HG03565 (cell line): ENCODE measurements around the gene B9D1.
"Not testable (repeated sequence)": the region's sequence is repeated elsewhere in the genome, so short reads cannot be mapped to it uniquely, and the experiment has no call there.

Source experiments
- ATAC-seq: cut with Tn5 transposase; IDR thresholded peaks from one replicate; pipeline ENCODE4 v1.9.1; 2021; ENCODE audit warnings: mild to moderate bottlenecking, moderate library complexity; ENCODE audit not compliant: unreplicated experiment

Gene B9D1

DNA sequence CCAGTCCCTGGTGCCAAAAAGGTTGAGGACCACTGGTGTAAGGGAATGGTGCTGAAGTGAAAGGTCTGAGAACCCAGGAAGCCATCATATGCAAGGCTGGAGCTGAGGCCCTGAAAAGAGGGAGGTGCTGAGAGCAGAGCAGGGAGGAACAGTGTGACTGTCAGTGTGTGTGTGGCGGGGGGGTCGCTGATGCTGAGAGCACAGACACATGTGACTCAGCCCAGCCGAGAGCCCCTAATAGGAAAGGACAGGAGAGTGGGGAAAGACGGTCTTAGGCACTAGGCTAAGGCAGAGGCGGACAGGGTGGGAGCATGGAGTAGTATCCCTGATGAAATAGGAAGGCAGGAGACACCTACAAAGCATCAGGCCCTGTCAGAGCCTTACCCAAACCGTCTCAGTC is 1.2 kb downstream of the B9D1 start:
- no peak for ATAC-seq

DNA sequence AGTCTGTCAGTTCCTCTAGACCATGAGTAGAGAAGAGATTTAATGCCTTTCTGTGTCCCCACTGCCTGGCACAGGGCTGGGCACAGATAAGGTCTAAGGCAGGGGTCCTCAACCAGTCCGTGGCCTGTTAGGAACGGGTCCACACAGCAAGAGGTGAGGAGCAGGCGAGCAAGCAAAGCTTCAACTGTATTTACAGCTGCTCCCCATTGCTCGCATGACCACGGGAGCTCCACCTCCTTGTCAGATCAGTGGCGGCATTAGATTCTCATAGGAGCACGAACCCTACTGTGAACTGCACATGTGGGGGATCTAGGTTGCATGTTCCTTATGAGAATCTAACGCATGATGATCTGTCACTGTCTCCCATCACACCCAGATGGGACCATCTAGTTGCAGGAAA is 1.8 kb downstream of the B9D1 start:
- no peak for ATAC-seq

DNA sequence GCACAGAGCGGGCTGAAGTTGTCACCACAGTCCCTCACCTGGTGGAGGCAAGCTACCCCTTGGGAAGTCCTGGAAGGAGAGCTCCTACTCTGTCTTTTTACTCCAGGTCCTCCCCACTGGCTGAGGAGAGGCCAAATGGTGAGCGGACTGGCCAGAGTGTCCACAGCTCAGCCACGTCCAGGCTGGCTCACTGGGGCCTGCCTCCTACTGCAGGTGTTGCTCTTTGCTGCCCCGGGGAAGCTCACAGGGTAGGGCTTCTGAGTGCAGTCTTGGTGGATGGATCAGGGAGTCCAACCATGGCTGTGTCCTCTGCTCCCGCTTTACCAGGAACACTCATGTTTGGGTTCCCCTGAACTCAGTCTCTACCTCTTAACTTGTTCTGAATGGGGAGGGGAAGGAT is 2.7 kb downstream of the B9D1 start:
- ATAC-seq, result no peak

DNA sequence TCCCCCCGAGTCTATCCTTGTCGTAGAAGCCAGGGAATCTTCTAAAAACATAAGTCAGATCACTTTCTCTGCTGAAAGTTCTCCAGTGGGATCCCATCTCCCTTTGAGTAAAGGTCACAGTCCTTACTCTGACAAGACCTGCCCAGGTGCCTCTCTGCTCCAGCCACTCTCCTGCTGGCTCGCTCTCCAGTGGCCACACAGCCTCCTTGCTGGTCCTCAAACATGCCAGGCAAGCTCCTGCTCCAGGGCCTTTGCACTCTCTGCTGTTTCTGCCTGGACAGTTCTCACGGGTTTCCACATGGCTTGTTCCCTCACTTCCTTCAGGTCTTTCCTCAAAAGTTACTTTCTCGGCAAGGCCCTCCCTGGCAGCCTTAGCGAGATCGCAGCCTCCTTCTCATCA is 3.4 kb downstream of the B9D1 start:
- no peak for ATAC-seq

DNA sequence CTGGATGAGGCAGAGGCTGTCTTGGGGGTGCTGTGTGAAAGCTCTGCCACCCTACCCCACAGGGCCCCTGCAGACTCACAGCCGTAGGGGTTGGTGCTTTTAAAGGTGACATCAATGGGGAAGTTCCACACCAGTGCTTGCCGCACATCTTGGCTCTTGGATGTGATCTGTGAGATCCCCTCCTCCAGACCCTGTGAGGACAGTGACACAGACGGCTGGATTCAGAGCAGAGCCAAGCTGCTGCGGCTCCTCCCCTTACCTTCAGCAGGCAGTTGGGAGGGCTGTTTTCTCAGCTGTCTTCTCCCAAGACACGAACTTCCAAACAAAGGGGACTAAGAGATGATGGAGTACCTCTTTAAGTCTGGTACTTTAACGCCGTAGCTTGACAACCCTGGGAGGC is 4.8 kb downstream of the B9D1 start:
- ATAC-seq, result no peak

DNA sequence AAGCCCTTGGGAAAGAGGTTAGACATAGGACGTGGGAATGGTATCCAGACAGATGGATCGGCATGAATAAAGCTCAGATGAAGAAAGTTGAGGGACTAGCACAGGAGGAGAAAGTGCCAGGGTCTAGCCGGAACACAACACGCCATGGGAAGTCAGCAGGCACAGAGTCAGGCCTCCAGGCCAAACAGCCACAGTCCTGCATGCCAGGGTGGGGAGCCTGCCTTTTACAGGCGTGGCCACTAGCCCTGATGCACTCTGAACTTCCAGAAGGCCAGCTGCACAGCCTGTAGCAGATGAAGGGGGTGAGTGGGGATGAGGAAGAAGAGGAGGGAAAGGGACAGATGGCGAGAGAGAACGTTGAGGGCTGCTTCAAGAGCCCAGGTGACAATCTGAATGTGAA is 5.2 kb downstream of the B9D1 start:
- no peak for ATAC-seq

DNA sequence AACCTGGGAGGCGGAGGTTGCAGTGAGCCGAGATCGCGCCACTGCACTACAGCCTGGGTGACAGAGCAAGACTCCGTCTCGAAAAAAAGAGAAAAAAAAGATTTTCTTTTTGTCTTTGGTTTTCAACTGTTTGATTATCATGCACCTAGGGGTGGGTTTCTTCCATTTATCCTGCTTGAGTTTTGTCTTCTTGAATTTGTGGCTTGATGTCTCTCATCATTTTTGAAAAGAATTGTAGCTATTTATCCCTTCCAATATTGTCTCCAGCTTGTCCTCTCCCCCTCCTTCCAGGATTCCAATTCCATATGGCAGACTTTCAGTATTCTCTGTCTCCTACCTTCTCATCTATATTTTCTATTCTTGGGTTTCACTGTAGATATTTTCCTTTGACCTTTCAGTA is 7.8 kb downstream of the B9D1 start:
- no peak for ATAC-seq

DNA sequence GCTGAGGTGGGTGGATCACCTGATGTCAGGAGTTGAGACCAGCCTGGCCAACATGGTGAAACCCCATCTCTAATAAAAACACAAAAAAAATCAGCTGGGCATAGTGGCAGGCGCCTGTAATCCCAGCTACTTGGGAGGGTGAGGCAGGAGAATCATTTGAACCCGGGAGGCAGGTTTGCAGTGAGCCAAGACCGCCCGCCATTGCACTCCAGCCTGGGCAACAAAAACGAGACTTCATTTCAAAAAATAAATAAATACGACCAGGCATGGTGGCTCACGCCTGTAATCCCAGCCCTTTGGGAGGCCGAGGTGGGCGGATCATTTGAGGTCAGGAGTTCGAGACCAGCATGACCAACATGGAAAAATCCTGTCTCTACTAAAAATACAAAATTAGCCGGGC is 9.1 kb downstream of the B9D1 start:
- ATAC-seq, result not testable (repeated sequence)

DNA sequence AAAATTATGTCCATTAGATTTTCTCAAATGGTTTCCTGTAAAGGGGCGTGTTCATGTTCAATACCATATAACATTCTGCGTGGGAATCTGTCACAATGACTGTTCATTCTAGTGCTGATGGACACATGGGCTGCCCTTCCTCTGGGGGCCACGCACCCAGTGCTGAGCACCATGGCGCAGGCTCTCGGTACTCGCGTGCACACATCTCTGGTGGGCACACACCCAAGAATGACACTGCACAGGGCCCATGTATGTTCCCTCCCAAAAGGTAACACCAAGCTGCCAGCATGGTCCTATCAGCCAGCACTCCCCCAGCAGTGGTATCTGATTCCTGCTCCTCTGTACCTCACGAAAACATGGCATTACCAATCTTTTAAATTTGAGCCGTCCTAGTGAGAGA is 13.7 kb downstream of the B9D1 start:
- ATAC-seq, result no peak

DNA sequence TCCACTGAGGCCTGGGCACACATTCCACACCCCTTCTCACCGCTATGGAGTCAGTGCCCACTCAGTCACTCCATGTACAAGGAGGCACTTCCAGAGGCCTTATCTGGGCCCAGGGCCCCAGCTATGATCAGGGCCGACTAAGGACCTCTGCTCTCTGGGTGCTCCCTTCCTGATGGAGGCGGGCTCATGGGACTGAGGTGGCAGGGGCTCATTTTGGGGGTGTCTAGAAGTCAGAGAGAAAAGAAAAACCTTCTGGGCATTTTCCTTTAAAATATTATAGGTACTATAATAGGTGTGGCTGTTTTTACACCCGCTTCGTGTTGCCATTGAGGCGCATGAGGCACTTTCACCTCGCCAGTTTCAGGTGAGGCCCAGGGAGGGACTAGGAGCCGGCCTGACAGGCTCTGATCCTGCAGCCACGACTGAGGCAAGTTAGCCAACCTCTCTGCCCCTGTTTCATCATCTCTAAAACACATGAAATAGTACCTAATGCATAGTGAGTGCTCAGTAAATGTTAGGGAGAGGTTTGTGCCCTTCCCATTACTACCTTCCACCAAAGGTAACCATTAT is 14.4 kb downstream of the B9D1 start:
- no peak for ATAC-seq

DNA sequence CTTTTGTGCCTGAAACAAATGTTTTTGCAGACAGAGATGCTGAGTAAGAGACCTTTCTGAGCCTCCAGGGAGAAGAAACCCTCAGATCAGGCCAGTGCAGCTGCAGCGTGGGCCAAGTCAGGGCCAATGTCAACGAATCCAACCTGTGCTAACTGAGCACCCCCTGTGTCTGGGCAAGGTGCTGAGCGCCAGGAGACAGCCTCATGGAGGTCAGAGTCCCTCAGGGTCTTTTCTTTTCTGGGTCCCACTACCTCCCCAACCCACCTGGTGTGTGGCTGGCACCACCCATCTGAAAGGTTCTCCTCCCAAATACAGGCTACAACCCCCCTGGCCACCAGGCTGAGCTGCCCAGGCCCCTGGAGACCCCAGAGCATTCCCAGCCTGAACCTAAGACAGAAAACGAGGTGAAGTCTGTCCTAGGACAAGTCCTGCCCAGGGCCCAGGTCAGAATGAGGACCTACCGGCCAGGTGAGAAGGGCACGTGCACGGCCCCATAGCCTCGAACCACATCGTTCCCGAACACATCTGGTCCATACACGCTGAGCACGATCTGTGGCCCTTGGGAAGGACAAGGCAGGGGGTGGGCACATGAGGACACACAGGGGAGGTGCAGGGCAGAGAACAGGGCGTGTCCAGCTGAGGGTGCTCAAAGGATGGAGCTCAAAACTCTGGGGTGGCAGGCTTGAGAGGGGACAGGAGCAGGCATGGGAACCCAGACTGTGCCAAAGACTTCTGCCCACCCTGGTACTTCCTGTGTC is 15.0 kb downstream of the B9D1 start:
- ATAC-seq, result no peak

DNA sequence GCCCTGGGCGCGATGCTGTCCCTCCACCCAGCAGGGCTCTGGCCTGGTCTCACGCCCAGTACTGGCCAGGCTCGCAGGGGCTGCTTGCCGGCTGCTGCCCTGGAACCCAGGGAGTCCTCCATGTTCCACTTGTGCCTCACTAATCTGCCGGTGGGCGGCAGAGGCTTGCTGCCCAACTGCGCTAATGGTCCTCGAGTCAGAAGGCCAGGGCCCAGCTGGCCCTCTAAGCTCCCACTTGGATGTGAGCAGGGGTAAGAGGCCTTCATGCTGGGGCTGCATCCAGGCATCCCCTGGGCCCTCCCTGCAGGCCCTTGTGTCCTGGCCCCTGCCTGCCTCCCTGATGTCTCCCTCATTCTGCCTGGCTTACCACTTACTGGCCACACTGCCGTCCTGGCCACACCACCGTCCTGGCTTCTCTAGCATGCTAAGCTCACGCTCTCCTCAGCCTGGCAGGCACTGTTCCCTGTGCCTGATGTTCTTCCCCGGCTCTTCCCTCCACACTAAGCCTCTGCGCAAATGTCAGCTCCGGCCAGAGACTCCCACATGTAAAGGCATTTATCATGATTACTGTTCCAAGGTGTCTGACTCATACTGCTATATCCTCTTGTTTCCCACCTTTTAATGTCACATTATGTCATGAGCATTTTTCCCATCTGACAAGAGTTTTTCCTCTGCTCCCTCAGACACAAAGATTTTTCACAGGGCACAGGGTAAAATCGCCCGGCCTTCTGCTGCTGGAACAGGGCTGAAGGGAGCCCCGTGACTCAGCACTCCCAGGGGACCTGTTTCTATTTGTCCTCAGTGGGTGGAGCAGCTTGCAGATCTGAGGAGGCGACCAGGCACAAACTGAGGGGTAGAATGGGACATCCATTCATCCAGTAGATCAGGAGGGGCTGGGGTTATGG is 15.9 kb downstream of the B9D1 start:
- ATAC-seq, result no peak

DNA sequence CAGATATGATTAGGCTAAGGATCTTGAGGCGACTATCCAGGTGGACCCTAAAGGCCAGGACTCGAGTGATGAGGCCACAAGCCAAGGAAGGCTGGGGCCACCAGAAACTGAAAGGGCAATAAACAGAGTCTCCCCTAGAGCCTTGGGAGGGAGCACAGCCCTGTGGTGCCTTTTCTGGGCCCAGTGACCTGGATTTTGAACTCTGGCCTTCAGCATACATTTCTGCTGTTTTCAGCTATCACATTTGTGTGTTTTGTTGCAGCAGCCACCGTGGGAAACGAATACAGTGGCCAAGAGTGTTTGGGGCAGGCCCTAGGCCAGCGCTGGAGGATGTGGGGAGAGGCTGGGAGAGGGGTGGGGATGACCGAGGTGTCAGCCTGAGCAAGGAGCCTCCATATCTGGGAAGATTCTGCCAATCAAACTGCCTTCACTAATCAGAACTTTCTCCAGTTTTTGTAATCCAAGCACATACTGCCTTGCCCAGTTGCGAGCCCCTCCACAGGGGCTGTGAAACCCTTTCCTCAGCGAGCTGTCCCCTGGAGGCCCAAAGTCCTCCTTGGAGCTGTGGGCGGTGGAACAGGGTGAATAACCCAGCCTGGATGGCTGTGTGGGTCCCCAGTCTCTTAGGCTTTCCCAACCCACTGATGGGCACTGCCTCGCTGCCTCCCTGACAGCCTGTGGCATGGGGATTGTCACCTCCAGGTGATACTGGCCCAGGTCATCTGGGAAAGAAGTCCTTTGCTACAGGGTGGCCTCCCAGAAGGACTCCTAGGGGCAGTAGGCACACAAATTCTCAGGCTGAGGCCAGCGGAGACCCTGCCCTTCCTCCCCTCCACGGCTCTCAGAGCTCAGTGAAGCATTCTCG is 16.8 kb downstream of the B9D1 start:
- no peak for ATAC-seq

DNA sequence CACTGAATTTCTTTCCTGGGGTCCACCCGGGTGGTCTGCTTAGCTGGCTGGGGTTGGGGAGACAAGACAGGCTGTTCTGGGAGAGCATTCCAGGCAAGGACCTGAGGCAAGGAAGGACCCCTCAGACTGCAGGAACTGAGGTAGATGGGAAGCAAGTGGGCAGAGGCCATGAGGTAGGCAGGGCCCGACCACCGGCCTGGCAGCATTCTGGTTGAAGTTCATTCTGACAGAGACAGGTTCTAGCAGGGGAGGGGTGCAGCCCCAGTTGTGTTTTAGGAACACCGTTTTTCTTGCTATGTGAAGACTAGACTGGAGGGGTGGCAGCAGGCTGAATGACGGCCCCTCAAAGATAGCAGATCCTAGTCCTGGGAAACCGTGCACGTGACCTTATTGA is 17.5 kb downstream of the B9D1 start:
- ATAC-seq, result no peak

DNA sequence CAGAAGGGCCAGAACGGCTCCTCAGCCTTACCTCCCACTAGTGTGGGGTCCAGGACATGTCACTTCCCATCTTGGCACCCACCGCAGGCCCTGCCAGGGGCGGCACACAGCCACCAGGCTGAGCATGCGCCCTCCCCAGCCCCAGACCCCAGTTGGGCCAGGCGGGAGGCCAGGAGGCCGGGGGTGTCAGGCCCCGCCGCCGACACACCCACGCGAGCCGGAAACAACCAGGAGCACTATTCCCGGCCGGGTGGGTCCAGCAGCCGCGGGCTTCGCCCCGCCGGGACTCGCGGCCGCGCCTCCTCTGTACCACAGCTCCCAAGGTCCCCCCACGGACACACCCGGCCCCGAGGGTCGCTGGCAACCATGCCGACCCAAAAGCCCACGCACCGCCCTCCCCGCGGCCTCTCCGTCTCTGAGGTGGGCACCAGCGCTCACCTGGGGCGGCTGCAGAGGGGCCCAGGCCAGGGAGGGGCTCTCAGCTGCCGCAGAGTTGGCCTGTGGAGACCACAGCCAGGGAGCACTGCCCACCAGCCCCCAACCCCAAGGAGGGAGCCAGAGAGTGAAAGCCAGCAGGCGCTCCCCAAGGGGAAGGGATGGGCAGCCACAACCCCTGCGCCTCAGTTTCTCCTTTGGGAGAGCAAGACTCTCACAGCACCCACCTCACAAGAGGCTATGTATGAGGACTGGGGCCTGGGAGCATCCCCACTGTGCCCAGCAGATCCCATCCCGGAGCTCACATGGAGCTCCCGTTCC is 18.0 kb downstream of the B9D1 start:
- no peak for ATAC-seq

DNA sequence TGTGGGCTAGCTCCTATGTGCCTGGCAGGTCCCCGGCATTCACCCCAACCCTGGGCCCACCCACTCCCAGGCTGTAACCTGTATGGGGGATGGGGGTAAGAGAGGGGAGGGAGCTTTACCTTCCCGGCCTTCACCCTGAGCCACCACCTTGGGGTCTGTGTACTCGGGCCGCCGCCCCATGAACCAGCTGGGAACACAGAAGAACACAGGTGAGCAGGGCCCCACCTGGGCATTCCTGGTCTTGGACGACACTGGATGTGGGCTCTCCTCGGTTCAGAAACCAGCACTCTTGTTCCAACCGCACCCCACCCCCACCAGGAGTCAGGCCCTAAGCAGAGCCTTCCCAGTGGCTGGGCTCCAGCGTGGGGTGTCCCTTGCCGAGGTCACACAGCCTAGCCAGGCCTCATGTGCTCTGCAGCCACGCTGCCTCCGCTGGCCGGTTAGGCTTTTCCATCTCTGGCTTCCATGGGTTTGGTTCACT is 18.8 kb downstream of the B9D1 start:
- no peak for ATAC-seq

DNA sequence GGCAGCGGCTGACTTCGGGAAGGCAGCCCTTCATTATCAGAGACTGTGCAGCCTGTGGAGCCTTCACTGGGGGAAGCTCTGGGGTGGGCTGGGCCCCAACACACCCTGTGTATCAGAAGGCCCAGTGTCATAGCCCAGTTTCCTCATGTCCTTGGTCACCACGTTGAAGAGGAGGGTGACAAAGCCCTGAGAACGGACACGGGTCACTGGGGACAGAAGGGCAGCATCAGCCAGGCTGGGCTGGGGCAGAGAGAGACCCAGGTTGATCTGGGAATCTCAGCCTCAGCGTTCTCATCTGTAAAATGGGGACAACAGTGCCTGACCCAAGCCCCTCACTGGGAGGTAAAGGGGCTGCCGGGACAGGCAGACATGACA is 19.3 kb downstream of the B9D1 start:
- ATAC-seq, result no peak

DNA sequence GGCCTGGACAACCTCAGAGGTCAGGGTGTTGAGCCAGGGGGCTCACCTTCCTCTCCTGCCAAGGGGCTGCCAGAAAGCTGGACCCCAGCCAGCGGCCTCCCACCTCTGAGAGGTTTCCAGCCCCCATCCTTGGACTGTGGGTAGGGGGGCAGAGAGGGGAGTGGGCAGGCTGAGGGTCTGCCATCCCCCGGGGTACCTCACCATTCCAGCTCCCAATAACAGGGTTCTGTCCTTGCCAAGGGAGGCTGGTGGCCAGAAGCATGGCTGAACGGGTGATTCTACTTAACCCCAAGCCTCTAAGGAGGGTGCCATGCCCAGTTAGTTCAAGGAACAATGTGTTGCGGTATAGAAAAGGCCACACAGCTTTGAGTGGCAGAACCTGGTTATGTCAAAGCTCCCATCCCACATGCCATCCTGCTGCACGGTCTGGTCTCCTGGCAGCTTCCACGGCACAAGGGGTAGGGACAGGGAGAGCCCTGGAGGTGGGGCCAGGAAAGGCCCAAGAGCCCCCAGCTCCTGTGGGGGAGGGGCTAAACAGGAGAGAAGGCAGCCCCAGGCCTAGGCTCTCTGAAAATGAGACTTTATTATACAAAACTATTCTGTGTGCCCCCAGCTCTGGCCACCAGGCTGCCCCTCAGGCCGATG is 19.8 kb downstream of the B9D1 start:
- ATAC-seq, result no peak
